Cerebellar nuclear complex (tissue), 1 donor: ENCODE data around the gene ZNF366.
A peak's percentile ranks its signal among the peaks of the same experiment; 100 is the strongest.

ENCODE experiments used
- DNase-seq, 2 experiments: peaks; one replicate each; lab custom pipeline; 2025; lab: John Stamatoyannopoulos, UW

Gene ZNF366, protein sequence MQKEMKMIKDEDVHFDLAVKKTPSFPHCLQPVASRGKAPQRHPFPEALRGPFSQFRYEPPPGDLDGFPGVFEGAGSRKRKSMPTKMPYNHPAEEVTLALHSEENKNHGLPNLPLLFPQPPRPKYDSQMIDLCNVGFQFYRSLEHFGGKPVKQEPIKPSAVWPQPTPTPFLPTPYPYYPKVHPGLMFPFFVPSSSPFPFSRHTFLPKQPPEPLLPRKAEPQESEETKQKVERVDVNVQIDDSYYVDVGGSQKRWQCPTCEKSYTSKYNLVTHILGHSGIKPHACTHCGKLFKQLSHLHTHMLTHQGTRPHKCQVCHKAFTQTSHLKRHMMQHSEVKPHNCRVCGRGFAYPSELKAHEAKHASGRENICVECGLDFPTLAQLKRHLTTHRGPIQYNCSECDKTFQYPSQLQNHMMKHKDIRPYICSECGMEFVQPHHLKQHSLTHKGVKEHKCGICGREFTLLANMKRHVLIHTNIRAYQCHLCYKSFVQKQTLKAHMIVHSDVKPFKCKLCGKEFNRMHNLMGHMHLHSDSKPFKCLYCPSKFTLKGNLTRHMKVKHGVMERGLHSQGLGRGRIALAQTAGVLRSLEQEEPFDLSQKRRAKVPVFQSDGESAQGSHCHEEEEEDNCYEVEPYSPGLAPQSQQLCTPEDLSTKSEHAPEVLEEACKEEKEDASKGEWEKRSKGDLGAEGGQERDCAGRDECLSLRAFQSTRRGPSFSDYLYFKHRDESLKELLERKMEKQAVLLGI

DNA sequence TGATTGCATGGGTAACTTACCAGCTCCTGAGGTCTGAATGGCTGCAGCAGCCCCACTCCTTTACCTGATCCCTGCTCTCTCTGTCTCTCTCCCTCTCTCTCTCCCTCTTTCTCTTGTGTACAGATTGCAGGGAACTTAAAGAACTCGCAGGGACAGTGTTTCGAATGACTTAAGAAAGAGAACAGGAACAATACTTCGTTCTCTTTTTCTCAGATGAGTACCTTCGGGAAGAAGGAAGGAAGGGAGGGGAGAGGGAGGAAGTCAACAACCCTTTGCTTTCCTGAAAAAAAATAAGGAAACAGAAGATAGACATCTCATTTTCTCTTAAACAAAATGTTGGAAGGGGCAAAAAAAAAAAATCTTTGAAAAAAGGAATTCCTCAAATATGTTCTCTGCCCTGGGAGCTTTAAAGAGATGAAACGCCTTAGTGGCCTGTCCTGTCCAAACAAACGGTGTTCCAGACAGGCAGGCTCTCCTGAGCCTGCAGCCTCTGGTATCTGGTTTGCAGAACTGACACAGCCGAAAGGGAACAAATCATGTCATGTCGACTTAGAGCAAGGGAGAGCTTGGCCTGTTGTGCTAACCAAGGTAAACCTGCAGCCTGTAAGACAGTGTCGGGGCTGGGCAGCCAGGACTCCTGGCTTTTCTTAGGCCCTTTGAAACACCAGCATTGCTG is at the start of gene ZNF366:
Gene ZNF366, minus strand, starts transcription at position 180 of the 676 bp plus-strand sequence. CDS start 45,914 bp downstream, outside the sequence.
- DNase-seq = no peak

DNA sequence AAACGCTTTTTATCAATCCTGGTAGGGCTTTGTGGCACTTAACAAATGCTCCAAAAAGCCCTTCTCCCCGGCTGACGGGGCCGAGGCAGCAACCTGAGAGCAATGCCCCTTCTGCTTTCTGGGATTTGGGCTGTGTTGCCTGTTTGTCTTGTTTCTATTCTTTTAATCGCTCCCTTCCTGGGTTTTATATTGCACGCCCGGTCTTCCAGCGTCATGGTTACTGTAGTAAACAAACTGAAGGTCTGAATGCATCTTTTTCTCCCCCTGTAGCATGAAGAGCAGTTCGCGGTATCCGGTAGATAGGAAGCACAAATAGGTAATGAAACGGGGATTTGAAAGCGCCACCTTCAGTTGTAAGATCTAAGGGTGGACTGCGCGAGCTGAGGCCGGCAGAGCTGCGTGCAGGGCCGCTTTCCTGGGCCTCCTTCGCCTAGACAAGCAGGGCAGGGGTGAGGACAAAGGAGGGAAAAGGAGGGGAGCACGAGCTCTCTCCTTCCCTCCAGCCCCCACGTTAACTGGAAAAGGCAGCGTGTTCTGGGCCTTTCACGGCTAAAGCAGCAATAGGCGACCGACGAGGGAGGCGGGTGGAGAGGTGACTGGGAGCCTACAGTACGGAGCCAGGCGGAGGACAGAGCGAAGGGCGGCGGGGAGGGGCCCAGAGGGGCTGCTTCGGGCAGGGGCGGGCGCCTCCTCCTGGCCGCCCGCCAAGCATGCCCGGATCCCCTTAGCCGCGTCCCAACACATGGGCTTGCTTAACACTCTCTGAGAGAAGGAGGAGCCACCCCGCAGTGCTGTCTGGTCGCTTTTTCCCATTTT is 49.3 kb upstream of the ZNF366 start:
- peak in 1 of 2 experiments; percentile 31 for DNase-seq

DNA sequence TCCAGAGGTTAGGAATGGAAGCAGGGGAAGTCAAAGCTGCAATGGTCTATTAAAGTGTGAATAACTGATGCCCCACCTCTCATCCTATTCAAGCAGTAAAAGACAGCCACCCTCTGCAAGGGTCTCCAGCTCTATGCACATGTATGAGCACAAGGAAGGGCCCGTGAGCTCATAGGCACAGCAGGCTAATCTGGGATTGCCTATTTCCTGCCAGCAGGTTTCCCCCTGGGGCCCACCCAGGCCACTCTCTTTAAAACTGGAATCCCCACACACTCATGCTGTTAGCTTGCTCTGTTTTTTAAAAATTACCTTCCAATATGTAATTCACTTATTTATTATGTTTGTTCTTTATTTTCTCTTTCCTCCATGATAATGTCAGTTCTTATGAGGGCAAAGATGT is 48.7 kb upstream of the ZNF366 start:
- no peak for DNase-seq

DNA sequence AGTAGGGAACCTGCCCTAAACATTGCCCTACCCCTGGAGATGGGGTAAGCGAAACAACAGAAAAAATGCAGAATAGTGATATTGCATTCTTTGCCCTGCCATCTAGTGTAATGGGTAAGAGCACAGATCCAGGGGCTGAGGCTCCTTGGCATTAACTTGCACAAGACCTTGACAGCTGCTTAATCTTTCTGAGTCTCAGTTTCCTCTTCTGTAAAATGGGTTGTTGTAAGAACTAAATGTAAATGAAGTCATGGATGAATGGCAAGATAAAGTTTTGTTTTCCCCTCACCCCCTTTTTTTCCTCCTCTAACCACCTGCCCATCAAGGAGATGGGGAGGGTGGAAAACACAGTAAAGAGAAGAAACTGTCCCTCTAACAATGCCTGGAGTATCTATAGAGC is 47.7 kb upstream of the ZNF366 start:
- no peak for DNase-seq

DNA sequence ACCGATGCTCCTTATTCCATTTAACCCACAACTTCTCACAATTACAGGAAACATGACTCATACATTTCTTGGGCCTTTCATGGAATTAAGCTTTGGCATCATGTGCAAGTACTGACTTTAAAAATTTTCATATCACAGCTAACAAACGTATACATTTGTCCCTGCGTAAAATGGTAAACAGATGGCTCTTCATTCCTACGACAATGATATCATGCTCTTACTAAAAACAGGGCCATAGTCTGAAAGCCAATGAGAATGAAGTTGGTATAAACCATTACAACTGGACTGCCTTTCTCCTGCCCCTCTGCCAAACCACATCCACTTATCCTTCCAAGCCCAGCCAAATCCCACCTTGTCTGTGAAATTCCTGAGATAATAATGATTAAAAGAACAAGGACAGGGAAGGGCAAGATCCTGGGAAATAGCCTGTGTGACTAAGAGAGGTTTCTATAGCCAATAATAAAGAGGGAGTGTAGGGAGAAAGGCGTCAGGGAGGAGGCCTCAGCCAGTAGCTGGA is 44.9 kb upstream of the ZNF366 start:
- no peak for DNase-seq

DNA sequence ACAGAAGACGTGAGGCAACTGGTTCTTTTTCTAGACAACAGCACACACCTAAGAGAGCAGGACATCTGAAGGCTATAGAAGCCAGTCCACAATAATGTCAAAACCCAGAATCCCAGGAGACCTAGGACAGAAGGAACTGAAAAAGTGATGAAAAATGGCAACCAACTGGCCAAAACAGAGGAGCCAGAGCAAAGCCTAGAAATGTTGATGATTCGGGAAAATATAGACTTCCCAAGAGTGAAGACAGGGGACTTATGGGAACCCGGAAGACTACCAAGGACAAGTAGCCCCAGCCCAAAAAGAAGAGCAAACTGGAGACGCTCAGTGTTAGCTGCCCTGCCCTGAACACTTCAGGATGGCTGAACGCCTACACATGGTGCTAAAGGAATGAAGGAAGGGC is 43.4 kb upstream of the ZNF366 start:
- DNase-seq = no peak

DNA sequence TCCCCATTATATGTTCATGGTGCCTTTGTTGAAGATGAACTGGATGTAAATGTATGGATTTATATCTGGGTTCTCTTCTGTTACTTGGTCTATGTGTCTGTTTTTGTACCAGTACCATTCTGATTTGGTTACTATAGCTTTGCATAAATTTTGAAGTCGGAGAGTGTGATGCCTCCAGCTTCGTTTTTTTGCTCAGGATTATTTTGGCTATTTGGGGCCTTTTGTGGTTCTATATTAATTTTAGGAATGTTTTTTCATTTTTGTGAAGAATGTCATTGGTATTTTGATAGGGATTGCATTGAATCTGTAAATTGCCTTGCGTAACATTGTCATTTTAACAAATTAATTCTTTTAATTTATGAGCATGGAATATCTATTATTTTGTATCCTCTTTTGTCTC is 36.6 kb upstream of the ZNF366 start:
- no peak for DNase-seq

DNA sequence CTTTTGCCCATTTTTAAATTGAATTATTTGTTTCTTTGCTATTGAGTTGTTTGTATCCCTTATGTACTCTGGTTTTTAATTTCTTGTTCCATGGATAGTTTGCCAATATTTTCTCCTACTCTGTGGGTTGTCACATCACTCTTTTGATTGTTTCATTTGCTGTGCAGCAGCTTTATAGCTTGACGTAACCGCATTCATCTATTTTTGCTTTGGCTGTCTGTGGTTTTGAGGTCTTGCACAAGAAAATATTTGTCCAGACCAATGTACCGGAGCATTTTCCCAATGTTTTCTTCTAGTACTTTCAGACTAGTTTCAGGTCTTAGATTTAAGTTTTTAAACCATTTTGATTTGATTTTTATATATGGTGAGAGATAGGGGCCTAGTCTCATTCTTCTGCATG is 36.2 kb upstream of the ZNF366 start:
- no peak for DNase-seq

DNA sequence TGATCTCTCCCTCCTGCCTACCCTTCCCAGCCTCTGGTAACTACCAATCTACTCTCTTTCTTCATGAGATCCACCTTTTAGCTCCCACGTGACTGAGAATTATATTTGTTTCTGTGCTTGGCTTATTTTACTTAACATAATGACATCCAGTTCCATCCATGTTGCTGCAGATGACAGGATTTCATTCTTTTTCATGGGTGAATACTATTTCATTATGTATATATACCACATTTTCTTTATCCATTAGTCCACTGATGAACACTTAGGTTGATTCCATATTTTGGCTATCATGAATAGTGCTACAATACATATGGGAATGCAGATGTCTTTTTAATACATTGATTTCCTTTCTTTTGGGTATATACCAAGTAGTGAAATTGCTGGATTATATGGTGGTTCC is 35.5 kb upstream of the ZNF366 start:
- DNase-seq = no peak

DNA sequence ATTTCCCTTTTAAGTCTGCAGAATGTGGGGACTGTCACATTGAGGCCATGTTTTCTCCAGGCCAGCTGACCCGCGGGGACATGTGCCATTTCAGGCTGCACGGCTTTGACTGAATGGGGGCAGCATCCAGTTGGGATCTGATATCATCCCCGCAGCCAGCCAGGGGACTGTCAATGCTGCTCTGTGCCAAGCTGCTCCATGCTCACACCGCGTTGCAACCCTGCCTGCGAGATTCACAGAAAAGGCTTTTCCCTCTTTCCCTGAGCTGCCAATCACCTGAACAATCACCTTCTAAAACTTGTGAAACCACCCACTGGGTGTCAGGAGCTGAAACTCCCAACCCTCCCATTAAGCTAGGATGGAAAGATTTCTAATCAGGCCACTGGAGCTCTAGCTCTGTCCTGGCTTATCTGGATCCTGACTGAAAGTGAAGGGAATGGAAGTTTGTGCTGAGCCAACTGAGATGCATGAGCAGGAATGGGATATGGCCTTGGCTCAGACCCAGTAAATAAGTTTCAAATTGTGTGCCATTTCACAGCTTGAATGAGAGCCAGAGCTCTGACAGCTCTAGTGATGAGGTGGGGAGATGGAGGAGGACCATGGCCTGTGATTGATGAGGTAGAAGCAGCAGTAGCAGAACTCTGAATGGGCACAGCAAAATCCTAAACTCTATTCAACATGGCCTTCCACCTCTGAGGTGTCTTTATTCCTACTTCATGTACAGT is 34.5 kb upstream of the ZNF366 start:
- DNase-seq = peak in 1 of 2 experiments; percentile 4

DNA sequence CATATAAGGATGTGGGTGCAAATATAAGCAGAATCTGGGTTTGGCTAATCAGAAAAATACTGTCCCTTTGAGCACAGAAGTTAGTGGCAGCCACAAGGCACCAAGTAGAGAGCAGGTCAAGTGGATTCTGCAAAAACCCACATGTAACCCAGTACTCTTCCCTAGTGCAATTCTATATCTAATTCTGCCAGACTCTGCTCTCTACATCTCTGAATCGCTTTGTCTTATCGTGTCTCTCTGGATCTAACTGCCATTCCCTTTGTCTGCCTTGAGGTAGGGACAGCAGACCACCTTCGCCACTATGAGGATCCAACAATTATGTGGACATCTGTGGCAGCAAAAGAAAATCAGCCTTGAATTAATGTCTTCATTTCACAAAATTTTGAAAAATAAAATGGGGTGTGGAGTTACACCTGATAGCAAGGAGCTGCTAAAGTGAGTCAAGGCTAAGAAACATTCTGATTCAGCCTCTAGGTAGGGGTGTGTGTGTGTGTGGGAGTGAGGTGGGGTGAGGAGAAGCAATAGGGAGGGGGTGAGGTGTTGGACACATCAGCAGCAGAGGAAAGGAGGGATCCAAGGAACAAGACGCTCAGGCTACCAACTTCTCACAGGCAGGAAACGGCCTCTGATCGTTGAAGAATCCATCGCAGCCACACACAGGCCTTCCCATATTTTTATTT is 33.7 kb upstream of the ZNF366 start:
- DNase-seq = no peak

DNA sequence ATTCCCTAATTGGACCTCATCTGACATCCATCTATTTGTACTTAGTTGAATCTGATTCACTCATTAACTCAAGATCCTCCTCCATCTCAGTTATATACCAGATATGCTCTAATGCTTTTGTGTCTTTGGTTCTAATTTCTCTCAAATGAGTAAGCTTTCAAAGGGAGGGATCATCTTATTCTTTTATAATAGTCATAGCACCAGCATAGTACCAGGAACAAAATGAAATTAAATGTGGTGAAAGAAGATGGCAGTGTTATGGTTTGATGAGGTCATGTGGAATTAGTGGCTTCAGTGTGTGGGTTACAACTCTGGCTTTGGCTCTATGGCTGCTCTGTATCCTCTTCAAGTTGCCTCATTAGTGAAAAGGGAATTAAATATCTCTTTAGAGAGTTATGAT is 32.5 kb upstream of the ZNF366 start:
- no peak for DNase-seq

DNA sequence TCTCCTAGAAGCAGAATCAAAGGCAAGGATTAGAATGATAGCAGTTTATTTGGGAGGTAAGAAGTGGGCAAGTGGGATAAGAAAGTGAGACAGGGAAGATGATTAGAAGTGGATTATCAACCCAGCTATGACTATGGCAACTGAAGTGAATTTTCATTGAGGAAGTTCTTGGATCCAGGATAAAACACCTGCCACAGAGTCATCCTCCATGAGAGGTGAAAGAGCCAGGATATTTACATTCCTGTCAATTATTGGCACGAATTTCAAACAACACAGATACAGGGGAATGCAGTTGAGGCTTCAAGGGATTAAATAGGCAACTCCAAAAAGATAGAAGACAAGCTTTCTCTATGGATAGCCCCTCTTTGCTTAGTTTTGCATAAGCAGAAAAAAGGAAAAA is 31.8 kb upstream of the ZNF366 start:
- no peak for DNase-seq

DNA sequence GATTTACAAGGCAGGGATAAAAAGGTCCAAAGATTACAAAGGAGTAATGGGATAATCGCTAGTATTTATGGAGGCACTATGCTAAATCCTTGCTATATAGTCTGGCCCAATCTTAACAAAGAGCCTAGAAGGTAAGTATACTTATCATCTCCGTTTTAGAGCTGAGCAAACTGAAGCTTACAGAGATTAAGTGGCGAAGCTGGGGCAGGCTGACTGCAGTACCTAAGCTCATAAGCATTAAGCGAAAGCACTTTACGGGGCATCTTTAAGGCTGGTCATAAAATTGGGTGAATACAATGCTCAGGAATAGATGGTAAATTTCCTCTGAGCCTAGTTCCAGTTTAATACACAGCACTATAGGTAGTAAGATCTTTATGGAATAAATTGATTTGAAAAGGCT is 30.0 kb upstream of the ZNF366 start:
- no peak for DNase-seq

DNA sequence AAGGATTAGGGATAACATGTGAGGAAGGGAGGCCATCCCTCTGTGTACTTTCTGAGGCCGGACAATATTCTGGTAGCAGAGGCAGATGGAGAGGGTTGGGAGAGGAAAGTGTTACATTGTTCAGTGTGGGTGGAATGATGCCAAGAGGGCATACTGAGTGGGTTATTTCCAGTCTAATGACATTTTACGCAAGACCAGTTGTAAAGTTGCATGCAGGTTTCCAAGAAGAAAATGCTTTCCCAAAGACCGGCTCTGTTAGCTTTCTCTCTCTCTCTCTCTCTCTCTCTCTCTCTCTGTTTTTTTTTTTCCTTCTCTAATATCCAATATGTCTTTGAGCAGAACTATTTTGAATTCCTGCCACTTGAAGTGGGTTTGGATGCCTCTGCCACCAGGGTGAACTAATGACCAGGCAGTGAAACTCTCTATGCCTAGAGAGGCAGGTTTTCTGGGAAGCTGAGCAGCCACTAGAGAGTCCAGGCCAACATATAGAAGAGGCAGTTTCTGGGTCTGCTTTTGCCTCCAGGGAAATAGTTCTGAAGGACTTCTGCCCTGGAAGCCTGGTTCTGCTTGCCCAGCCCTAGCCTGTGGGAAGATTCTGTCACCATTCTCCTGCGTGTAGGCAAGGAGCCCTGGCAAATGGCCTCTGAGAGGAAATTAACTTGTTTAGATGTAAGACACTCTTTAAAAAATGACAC is 24.4 kb upstream of the ZNF366 start:
- DNase-seq = no peak

DNA sequence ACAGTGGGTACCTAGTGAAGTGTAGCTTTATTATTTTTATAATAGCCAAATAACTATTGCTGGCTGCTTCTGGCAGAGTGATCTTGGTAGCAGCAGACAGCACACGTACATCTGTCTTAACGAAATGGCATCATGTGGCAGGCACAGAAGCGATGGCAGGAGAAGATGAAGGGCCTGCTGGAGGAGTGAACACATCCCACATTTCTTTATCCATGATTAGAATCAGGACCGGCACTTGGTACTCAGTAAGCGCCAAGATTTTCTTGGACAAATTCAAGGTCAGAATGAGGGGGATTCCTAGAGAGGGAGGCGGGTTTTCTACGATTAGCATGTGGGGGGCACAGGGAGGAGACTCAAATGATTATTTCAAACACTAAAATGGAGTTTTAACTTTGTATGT is 23.0 kb upstream of the ZNF366 start:
- no peak for DNase-seq

DNA sequence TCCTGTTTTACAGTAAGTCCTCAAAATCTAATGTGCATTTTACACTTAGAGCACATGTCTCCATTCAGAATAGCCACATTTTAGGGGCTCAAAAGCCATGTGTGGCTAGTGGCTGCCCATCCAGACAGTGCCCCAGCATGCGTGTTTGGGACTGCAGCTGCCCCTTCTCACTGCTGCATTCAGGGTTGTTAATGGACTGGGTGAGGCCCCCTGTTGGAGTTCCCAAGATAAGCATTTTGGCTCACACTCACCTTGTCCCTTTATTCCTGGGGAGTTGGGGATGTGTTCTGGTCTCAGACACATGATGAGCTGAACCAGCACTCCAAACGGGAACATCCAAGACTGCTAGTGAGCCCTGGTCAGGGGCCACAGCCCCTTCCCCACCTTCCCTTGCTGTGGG is 22.2 kb upstream of the ZNF366 start:
- no peak for DNase-seq

DNA sequence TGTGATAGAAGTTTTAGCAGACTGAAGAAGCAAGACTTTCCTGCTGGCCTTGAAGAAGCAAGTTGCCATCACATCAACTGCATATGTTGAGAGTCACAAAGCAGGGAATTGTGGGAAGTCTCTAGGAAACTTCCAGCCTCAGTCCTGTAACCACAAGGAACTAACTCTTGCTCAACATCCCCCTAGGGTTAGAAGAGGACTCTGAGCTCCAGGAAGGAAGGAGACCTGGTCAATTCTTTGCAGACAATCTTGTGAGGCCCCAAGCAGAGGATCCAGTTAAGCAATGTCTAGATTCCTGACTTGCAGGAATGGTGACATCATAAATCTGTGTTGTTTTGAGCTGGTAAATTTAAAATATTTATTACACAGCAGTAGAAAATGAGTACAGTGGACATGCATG is 18.6 kb upstream of the ZNF366 start:
- DNase-seq = no peak

DNA sequence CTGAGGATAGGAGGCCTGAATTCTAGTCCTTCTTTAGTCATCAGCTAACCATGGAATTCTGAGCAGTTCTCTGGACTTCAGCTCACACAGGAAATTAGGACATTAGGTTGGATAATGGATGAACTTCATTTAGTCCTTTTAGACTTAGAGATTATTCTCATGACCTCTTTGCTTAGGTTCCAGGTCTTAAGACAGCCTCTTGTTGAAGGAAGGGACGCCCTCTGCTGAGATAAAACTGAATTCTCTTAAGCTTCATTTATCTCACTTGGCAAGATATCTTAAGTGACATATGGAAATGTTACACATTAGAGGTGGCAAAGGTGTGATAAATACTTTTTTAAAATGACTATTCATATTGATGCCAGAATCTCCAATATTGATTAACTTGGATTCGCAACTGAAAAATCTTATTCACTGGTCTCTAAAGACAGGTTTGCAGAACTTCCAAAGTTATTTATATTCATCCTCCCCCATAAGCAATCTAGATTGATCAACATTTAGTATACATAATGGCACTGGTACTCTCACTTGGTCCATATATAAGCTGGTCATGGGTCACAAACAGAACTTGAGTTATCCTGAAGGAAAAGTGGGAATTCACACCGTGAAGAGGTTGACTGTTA is 16.9 kb upstream of the ZNF366 start:
- no peak for DNase-seq
